HEK293 (cell line): ENCODE results near the gene TAS1R2.

Source experiments
- CTCF ChIA-PET: fragments of 350-600 bp; formaldehyde crosslinking; extraction: SDS; loops from one replicate; lab custom pipeline; 2021; ENCODE audit warnings: antibody characterized with exemption; lab: Yijun Ruan, JAX
- POLR2A ChIA-PET: fragments of 300-600 bp; formaldehyde crosslinking; extraction: SDS; loops from one replicate; lab custom pipeline; 2020; ENCODE audit warnings: antibody characterized with exemption, inconsistent platforms; lab: Yijun Ruan, JAX
- H3K27ac ChIP-seq: fragments of 200-500 bp; sonication (Bioruptor generic); 2 replicates; pipeline ENCODE4 v1.5.1; 2014; ENCODE audit warnings: low read depth, low read length, control low read depth, inconsistent platforms; ENCODE audit errors: extremely low read depth
- H3K36me3 ChIP-seq, 2 experiments: fragments of 200-500 bp in 1 of 2; sonication (Bioruptor generic) in 1 of 2; 1 replicate in 1 of 2; 2 replicates in 1 of 2; pipeline ENCODE4 v1.5.1; 2014 to 2017; ENCODE audit warnings: inconsistent platforms in 2 of 2, low read length in 2 of 2; ENCODE audit not compliant: control insufficient read depth in 2 of 2, insufficient read depth in 1 of 2
- H3K4me1 ChIP-seq: fragments of 200-500 bp; sonication (Bioruptor generic); 2 replicates; pipeline ENCODE4 v1.5.1; 2014; ENCODE audit warnings: mild to moderate bottlenecking, low read length, inconsistent platforms; ENCODE audit not compliant: control insufficient read depth, insufficient read depth
- H3K4me3 ChIP-seq: 2 replicates; pipeline ENCODE4 v1.5.1; 2011; ENCODE audit warnings: low read depth, mild to moderate bottlenecking, control low read depth, low read length, moderate library complexity
- H3K9me3 ChIP-seq: fragments of 200-500 bp; sonication (Bioruptor generic); 2 replicates; pipeline ENCODE4 v1.5.1; 2014; ENCODE audit warnings: low read depth, low read length, inconsistent platforms; ENCODE audit not compliant: control insufficient read depth, insufficient read depth
- KLF8 ChIP-seq: fragments of 450-650 bp; formaldehyde crosslinking; IDR thresholded peaks from 2 replicates; pipeline ENCODE4 v1.5.1; 2016; ENCODE audit warnings: missing biosample characterization, missing genetic modification characterization
- OVOL3 ChIP-seq: fragments of 450-650 bp; formaldehyde crosslinking; IDR thresholded peaks from 2 replicates; pipeline ENCODE4 v1.5.1; 2016; ENCODE audit warnings: missing biosample characterization, missing genetic modification characterization
- ZBTB17 ChIP-seq: fragments of 450-650 bp; formaldehyde crosslinking; IDR thresholded peaks from 2 replicates; pipeline ENCODE4 v1.5.1; 2016; ENCODE audit warnings: missing biosample characterization, missing genetic modification characterization
- ZBTB48 ChIP-seq: fragments of 450-650 bp; formaldehyde crosslinking; IDR thresholded peaks from 2 replicates; pipeline ENCODE4 v1.5.1; 2016; ENCODE audit warnings: missing biosample characterization, missing genetic modification characterization
- ZFP69B ChIP-seq: fragments of 450-650 bp; formaldehyde crosslinking; IDR thresholded peaks from 2 replicates; pipeline ENCODE4 v1.5.1; 2016; ENCODE audit warnings: missing biosample characterization, missing genetic modification characterization
- ZNF138 ChIP-seq: fragments of 450-650 bp; formaldehyde crosslinking; IDR thresholded peaks from 2 replicates; pipeline ENCODE4 v1.5.1; 2016; ENCODE audit warnings: missing biosample characterization, missing genetic modification characterization, borderline replicate concordance
- ZNF157 ChIP-seq: fragments of 450-650 bp; formaldehyde crosslinking; IDR thresholded peaks from 2 replicates; pipeline ENCODE4 v1.5.1; 2016; ENCODE audit warnings: missing biosample characterization, missing genetic modification characterization
- ZNF24 ChIP-seq: fragments of 450-650 bp; formaldehyde crosslinking; IDR thresholded peaks from 2 replicates; pipeline ENCODE4 v1.5.1; 2016; ENCODE audit warnings: missing biosample characterization, missing genetic modification characterization
- ZNF248 ChIP-seq: fragments of 450-650 bp; formaldehyde crosslinking; IDR thresholded peaks from 2 replicates; pipeline ENCODE4 v1.5.1; 2017; ENCODE audit warnings: missing biosample characterization, missing genetic modification characterization
- ZNF354C ChIP-seq: fragments of 450-650 bp; formaldehyde crosslinking; IDR thresholded peaks from 2 replicates; pipeline ENCODE4 v1.5.1; 2016; ENCODE audit warnings: missing biosample characterization, missing genetic modification characterization, low read depth, borderline replicate concordance
- ZNF426 ChIP-seq: fragments of 450-650 bp; formaldehyde crosslinking; IDR thresholded peaks from 2 replicates; pipeline ENCODE4 v1.5.1; 2017; ENCODE audit warnings: missing biosample characterization, missing genetic modification characterization, mild to moderate bottlenecking, inconsistent platforms, moderate library complexity
- ZNF571 ChIP-seq: fragments of 450-650 bp; formaldehyde crosslinking; IDR thresholded peaks from 2 replicates; pipeline ENCODE4 v1.5.0; 2017; ENCODE audit warnings: missing biosample characterization, missing genetic modification characterization
- ZNF660 ChIP-seq: fragments of 450-650 bp; IDR thresholded peaks from 2 replicates; pipeline ENCODE4 v1.5.1; 2018; ENCODE audit warnings: missing biosample characterization, mild to moderate bottlenecking, missing genetic modification characterization
- ZNF677 ChIP-seq: fragments of 450-650 bp; IDR thresholded peaks from 2 replicates; pipeline ENCODE4 v1.5.0; 2018; ENCODE audit warnings: missing biosample characterization, mild to moderate bottlenecking, missing genetic modification characterization, moderate library complexity
- ZNF747 ChIP-seq: fragments of 450-650 bp; formaldehyde crosslinking; IDR thresholded peaks from 2 replicates; pipeline ENCODE4 v1.5.1; 2016; ENCODE audit warnings: missing biosample characterization, missing genetic modification characterization
- ZNF768 ChIP-seq: fragments of 450-650 bp; formaldehyde crosslinking; IDR thresholded peaks from 2 replicates; pipeline ENCODE4 v1.5.1; 2018; ENCODE audit warnings: missing biosample characterization, mild to moderate bottlenecking, missing genetic modification characterization
- TF ChIP-seq, protein P1 (sequence below): fragments of 450-650 bp; formaldehyde crosslinking; IDR thresholded peaks from 2 replicates; pipeline ENCODE4 v1.5.1; 2017; ENCODE audit warnings: missing biosample characterization, missing genetic modification characterization
- TF ChIP-seq, protein P2 (sequence below): fragments of 450-650 bp; formaldehyde crosslinking; IDR thresholded peaks from 2 replicates; pipeline ENCODE4 v1.5.1; 2016; ENCODE audit warnings: missing biosample characterization, missing genetic modification characterization, low read depth
- TF ChIP-seq, protein P3 (sequence below): fragments of 450-650 bp; formaldehyde crosslinking; conservative IDR thresholded peaks from 2 replicates; pipeline ENCODE4 v1.5.1; 2016; ENCODE audit warnings: low read depth, missing biosample characterization, missing genetic modification characterization
- TF ChIP-seq, protein P4 (sequence below): fragments of 450-650 bp; formaldehyde crosslinking; IDR thresholded peaks from 2 replicates; pipeline ENCODE4 v1.5.1; 2016; ENCODE audit warnings: missing biosample characterization, missing genetic modification characterization, borderline replicate concordance

Gene TAS1R2

DNA sequence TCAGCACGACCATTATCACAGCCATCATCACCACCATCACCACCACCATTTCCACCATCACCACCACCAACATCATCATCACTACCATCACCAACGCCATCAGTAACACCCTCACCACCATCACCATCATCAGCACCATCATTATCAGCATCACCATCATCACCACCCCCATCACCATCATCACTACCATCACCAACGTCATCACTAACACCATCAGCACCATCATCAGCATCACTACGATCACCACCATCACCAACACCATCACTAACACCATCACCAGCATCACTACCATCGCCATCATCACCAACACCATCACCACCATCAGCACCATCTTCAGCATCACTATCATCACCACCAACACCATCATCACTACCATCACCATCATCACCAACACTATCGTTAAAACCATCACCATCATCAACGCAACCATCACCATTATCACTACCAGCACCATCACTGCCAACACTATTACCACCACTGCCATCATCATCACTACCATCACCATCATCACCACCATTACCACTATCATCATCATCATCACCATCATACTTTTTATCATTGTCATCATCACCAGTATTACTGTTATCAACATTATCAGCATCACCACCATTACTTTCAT is 1.3 kb downstream of the TAS1R2 start (continued):
- TF ChIP-seq ZNF677 (no peak), ZBTB17 (tag by site-specific recombination) (no peak), ZNF248 (tag by site-specific recombination) (no peak), ZBTB48 (tag by site-specific recombination) (0 out of 2 replicates have a peak, but pooled peaks have one; percentile 10), ZNF24 (tag by site-specific recombination) (no peak), ZNF571 (tag by site-specific recombination) (peak; percentile 14; the same call in 1 of the 2 replicates)
- TF ChIP-seq, protein P1, sequence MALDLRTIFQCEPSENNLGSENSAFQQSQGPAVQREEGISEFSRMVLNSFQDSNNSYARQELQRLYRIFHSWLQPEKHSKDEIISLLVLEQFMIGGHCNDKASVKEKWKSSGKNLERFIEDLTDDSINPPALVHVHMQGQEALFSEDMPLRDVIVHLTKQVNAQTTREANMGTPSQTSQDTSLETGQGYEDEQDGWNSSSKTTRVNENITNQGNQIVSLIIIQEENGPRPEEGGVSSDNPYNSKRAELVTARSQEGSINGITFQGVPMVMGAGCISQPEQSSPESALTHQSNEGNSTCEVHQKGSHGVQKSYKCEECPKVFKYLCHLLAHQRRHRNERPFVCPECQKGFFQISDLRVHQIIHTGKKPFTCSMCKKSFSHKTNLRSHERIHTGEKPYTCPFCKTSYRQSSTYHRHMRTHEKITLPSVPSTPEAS (tag by site-specific recombination), result no peak

DNA sequence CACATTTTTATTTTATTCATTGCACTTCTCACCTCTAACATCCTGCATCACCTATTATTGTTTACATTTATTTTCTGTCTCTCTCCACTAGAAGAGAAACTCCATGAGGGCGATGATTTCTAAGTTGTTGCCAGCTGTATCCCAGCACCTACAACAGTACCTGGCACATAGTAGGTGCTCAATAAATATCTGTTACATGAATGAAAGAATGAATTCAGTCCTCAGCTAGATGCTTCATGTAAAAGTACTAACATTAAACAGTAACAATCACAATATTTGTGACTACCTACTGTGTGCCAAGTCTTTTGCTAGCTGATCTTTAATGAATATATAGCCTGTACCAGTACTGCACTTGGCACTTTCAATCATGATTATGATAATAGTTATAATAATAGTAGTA is 3.0 kb downstream of the TAS1R2 start:
- ChIA-PET POLR2A (no interaction called here), CTCF (interaction anchor here (1.0 kb wide), 1 partner anchor 19 kb away, joined by 3 read pairs; no protein-coding TSS in a partner anchor)
- Histone ChIP-seq H3K4me1 (no peaks in the 10 kb centered on the region), H3K36me3 (no peaks in the 10 kb centered on the region), H3K27ac (no peak overlapping the region), H3K9me3 (no peaks in the 10 kb centered on the region), H3K4me3 (no peak overlapping the region)
- TF ChIP-seq ZNF677 (no peak), ZNF138 (no peak), ZNF747 (tag by site-specific recombination) (no peak), OVOL3 (tag by site-specific recombination) (no peak), ZNF660 (tag by site-specific recombination) (no peak), ZNF426 (no peak), ZNF354C (tag by site-specific recombination) (no peak), ZFP69B (no peak), ZNF768 (tag by site-specific recombination) (no peak), KLF8 (tag by site-specific recombination) (no peak), ZNF157 (tag by site-specific recombination) (no peak)
- TF ChIP-seq, protein P2, sequence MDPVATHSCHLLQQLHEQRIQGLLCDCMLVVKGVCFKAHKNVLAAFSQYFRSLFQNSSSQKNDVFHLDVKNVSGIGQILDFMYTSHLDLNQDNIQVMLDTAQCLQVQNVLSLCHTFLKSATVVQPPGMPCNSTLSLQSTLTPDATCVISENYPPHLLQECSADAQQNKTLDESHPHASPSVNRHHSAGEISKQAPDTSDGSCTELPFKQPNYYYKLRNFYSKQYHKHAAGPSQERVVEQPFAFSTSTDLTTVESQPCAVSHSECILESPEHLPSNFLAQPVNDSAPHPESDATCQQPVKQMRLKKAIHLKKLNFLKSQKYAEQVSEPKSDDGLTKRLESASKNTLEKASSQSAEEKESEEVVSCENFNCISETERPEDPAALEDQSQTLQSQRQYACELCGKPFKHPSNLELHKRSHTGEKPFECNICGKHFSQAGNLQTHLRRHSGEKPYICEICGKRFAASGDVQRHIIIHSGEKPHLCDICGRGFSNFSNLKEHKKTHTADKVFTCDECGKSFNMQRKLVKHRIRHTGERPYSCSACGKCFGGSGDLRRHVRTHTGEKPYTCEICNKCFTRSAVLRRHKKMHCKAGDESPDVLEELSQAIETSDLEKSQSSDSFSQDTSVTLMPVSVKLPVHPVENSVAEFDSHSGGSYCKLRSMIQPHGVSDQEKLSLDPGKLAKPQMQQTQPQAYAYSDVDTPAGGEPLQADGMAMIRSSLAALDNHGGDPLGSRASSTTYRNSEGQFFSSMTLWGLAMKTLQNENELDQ (tag by site-specific recombination), result no peak
- TF ChIP-seq, protein P3, sequence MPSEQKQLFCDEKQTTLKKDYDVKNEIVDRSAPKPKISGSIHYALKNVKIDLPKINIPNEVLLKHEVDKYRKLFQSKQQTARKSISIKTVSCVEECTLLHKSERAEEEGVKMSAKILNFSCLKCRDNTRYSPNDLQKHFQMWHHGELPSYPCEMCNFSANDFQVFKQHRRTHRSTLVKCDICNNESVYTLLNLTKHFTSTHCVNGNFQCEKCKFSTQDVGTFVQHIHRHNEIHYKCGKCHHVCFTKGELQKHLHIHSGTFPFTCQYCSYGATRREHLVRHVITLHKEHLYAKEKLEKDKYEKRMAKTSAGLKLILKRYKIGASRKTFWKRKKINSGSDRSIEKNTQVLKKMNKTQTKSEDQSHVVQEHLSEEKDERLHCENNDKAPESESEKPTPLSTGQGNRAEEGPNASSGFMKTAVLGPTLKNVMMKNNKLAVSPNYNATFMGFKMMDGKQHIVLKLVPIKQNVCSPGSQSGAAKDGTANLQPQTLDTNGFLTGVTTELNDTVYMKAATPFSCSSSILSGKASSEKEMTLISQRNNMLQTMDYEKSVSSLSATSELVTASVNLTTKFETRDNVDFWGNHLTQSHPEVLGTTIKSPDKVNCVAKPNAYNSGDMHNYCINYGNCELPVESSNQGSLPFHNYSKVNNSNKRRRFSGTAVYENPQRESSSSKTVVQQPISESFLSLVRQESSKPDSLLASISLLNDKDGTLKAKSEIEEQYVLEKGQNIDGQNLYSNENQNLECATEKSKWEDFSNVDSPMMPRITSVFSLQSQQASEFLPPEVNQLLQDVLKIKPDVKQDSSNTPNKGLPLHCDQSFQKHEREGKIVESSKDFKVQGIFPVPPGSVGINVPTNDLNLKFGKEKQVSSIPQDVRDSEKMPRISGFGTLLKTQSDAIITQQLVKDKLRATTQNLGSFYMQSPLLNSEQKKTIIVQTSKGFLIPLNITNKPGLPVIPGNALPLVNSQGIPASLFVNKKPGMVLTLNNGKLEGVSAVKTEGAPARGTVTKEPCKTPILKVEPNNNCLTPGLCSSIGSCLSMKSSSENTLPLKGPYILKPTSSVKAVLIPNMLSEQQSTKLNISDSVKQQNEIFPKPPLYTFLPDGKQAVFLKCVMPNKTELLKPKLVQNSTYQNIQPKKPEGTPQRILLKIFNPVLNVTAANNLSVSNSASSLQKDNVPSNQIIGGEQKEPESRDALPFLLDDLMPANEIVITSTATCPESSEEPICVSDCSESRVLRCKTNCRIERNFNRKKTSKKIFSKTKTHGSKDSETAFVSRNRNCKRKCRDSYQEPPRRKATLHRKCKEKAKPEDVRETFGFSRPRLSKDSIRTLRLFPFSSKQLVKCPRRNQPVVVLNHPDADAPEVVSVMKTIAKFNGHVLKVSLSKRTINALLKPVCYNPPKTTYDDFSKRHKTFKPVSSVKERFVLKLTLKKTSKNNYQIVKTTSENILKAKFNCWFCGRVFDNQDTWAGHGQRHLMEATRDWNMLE (tag by site-specific recombination), result no peak
- TF ChIP-seq, protein P4, sequence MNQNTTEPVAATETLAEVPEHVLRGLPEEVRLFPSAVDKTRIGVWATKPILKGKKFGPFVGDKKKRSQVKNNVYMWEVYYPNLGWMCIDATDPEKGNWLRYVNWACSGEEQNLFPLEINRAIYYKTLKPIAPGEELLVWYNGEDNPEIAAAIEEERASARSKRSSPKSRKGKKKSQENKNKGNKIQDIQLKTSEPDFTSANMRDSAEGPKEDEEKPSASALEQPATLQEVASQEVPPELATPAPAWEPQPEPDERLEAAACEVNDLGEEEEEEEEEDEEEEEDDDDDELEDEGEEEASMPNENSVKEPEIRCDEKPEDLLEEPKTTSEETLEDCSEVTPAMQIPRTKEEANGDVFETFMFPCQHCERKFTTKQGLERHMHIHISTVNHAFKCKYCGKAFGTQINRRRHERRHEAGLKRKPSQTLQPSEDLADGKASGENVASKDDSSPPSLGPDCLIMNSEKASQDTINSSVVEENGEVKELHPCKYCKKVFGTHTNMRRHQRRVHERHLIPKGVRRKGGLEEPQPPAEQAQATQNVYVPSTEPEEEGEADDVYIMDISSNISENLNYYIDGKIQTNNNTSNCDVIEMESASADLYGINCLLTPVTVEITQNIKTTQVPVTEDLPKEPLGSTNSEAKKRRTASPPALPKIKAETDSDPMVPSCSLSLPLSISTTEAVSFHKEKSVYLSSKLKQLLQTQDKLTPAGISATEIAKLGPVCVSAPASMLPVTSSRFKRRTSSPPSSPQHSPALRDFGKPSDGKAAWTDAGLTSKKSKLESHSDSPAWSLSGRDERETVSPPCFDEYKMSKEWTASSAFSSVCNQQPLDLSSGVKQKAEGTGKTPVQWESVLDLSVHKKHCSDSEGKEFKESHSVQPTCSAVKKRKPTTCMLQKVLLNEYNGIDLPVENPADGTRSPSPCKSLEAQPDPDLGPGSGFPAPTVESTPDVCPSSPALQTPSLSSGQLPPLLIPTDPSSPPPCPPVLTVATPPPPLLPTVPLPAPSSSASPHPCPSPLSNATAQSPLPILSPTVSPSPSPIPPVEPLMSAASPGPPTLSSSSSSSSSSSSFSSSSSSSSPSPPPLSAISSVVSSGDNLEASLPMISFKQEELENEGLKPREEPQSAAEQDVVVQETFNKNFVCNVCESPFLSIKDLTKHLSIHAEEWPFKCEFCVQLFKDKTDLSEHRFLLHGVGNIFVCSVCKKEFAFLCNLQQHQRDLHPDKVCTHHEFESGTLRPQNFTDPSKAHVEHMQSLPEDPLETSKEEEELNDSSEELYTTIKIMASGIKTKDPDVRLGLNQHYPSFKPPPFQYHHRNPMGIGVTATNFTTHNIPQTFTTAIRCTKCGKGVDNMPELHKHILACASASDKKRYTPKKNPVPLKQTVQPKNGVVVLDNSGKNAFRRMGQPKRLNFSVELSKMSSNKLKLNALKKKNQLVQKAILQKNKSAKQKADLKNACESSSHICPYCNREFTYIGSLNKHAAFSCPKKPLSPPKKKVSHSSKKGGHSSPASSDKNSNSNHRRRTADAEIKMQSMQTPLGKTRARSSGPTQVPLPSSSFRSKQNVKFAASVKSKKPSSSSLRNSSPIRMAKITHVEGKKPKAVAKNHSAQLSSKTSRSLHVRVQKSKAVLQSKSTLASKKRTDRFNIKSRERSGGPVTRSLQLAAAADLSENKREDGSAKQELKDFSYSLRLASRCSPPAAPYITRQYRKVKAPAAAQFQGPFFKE (tag by site-specific recombination), result no peak
